Activated CD4-positive, CD25-positive, alpha-beta regulatory T cell treated with anti-CD3 and anti-CD28 coated beads, Interleukin-2, amount 50 U/mL, for 24 hours (primary cell): ENCODE measurements around the gene CCNC.
A peak's percentile ranks its signal among the peaks of the same experiment; 100 is the strongest.
"Not testable (repeated sequence)": the region's sequence is repeated elsewhere in the genome, so short reads cannot be mapped to it uniquely, and the experiment has no call there.

Experiments used
- ATAC-seq, 2 donors: fragments of 150-1000 bp; cut with Tn5 transposase; one replicate each; pipeline ENCODE4 v1.10.0; 2021; ENCODE audit warnings: mild to moderate bottlenecking in 1 of 2, moderate library complexity in 1 of 2

CCNC gene

DNA sequence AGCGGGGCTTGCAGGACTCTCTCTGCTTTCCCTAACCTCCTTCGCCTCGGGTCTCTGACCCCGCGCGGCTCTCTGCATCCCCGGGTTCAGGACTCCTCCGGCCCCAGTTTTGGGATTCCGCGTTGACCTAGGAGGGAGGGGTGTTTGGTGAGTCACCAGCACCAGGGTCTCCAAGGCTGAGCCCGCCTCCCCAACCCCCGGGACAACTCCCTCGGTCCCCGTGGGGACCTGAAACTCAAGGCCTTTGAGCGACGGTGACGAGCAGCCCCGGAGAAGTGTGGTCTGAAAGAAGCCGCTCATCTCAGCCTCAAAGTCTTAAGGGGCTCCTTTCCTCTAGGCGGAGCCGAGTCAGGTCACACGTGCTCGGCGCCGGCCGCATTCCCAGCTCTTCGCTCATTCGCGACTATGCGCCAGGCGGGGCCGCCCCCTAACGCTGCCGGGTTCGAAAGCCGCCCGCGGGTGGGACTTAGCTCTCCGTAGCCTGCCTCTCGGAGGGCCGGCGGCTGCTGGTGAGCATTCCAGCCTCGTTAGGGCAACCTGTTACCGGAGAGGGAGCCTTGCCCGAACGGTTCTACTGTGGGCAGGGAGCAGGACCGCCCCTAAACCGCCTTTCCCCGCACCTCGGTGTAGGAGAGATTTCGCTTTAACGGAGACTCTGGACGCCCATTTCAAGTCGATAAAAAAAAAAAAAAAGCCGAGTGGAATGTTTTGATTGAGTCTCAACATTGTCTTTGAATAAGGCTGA is 35.1 kb upstream of the CCNC start:
- peak in 1 of 2 donors; percentile 39 for ATAC-seq

DNA sequence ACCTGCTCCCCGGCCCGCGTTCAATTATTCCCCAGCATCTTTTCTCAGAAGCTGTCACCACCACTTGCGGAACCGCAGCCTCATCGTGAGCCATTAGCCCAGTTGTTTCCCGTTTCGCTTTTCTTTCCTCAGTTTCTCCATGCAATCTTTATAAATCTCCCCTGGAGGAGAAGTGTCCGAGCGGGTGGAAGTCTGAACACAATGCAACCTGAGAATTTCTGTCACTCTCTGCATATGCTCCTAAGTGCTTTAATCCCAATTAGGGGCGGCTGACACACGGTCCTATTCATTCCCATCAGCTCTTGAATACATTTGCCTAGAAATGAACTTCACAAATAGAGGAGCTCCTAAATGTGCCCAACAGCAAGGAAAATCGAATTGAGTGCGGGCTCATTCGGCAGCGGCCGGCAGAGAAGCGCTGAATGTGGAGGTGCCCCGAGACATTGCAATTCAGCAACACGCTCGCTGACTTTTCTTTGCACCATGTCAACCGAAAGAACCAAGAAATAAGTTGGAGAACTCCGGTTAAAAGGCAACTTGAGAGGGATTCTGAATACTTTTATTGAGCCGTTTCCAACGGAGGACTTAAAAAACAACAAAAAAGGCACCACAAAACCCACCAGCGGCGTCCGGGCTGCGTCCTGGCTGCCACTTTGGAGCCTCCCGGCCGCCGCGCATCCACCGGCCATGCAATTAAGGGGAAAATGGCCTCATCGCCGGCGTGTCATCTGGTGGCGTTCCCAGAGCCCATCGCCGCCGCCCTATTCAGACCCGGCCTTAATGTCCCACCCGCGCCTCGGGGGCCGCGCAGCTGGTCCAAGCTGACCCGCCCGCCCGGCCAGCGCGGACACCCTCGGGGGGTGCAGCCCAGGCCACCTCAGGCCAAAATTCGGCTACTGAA is 34.3 kb upstream of the CCNC start:
- no peak for ATAC-seq

GRCh38 chr6:99594696-99595095 is 26.2 kb upstream of the CCNC start:
- ATAC-seq: not testable (repeated sequence)

- no peak for ATAC-seq
Measured at GRCh38 chr6:99592900-99593299, 24.4 kb upstream of the CCNC start.

DNA sequence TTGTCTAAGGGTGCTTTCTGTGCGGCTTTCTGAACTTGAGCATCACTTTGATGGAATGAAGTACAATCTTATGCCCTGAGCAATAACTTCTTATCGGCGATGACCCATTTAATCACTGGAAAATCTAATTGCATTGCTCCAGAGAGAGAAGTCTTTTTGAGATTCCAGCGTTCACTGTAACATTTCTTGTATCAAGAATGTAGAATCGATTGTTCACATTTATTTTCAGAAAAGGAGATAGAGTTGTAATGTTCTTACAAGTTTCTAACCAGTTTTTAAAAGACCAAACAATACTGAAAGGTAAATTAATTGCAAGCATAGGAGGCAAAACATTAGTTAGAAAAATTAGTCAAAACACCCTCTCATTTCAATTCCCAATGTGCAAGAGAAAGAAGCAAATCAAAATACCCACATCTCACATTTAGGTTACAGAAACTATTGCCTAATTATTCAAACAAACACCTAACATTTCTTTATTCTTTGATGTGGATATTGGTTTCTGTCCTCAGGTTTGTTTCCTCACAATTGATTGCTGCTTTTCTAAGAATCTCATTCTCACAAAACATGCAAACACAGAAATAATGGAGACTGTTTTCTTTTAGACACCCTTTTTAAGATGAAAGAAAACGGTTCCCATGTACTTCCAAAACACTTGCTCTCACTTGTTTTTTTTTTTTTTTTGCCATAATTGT is 23.4 kb upstream of the CCNC start:
- ATAC-seq: no peak

- ATAC-seq: no peak
Measured at GRCh38 chr6:99590728-99591672, 22.5 kb upstream of the CCNC start.

- ATAC-seq: no peak
Measured at GRCh38 chr6:99589907-99590493, 21.5 kb upstream of the CCNC start.

GRCh38 chr6:99589290-99589672 is 20.8 kb upstream of the CCNC start:
- peak in 1 of 2 donors; percentile 12 for ATAC-seq

DNA sequence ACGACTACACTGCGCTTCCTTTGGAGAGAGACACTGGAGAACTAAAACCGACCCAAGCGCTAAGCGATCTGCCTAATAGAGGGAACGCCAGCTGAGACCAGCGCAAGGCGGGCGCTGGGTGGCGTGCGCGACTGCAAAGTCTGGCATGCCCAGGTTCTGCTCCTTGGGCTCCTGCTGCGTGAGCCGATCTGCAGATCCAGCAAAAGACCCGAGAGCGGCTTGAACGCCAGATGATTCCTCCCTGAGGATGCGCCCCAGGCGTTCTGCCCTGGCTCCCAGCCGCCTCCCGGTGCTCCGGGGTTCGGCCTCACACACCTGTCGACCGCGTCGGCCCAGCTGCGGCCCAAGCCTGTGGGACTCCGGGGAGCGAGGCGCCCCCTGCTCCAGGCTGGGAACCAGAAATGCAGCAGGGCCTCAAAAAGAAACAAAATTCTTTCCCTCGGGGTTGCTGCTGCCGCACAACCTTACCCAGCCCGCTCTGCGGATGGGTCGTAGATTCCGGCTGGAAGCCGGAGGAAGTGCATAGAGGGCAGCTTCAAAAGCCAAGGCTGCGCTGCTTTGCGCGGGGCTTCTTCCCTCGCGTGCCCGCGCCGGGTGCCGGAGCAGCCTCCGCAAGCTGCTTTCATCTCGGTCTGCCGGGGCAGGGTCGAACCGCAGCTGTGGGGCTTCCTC is 20.3 kb upstream of the CCNC start:
- ATAC-seq: peak; percentile 85 to 86

DNA sequence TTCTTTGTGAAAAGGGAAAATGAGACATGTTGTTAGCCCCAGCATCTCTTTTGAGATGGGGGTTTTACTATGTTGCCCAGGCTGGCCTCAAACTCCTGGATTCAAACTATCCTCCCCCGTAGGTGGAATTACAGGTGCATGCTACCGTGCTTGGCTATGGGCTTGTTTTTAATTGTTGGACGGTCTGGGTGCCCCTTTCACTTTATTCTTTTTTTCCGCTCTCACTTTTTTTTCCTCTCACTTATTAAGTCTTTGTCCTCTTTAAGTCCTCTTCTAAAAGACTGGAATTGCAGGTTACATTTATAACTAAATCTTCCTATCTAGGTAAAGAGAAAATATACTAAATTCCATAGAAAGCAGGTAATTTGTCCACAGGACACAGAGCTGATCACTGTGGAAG is 19.3 kb upstream of the CCNC start:
- ATAC-seq: no peak

- no peak for ATAC-seq
Measured at GRCh38 chr6:99579781-99580180, 11.3 kb upstream of the CCNC start.

- ATAC-seq: no peak
Measured at GRCh38 chr6:99575544-99576227, 7.2 kb upstream of the CCNC start.

- ATAC-seq: no peak
Measured at GRCh38 chr6:99573980-99574617, 5.6 kb upstream of the CCNC start.

DNA sequence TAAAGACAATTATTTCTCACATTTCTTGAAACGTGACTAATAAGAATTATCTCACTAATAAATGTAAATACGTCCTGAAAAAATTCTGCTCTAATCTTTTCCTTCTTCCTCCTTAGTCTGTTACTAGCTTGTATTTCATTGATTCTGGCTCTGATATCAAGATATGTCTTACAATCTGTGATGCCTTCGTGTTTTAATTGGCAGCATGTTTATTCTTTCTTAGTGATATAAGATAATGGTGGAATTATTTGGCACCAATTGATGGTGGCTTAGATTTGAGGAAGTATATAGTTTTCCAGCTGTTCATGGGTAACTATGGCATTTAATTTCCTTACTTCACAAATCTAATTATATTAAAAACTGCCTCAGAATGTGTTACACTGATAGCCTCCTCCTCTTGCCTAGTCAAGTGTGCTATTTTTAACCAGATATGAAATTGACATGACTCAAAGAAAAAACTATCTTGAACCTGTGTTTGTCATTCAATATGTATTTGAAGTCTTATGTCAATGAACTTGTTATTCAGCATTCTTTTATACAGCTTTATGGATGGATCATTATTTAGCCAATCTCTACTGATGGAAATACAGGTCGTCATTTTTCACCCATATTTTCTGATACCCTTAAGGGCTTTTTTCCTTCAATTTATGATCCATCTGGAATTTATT is 5.3 kb downstream of the CCNC start:
- ATAC-seq: no peak

DNA sequence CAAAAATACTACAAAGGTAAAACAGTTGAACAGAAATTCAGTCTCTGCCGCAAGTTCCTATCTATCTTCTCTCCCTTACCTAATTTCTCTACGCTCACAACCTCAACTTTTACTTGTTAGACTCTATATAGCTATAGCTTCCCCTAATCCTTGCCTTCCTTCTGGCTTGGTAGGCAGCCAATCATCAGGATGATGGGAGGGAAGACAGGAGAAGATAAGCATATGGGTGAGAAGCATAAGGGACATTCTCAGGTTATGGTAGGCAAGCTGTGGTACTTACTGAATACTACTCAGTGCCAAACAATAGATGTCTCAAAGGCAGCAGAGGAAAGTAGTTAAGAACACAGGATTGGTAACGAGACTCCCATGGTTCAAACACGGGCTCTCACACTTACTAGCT is 7.8 kb downstream of the CCNC start:
- no peak for ATAC-seq

GRCh38 chr6:99559057-99559456 is 9.4 kb downstream of the CCNC start:
- ATAC-seq: no peak

DNA sequence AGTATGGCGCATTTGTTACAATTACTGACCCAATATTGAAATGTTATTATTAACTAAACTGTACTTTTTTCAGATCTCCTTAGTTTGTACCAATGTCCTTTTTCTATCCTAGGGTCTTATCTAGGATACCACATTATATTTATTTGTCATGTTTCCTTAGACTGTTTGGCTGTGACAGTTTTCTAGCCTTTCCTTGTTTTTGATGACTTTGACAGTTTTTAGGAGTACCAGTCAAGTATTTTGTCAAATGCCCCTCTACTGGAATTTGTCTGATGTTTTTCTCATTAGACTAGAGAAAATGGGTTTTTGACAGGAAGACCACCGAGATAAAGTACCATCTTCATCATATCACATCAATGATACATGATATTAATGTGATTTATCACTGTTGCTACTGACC is 14.6 kb downstream of the CCNC start:
- ATAC-seq: no peak

DNA sequence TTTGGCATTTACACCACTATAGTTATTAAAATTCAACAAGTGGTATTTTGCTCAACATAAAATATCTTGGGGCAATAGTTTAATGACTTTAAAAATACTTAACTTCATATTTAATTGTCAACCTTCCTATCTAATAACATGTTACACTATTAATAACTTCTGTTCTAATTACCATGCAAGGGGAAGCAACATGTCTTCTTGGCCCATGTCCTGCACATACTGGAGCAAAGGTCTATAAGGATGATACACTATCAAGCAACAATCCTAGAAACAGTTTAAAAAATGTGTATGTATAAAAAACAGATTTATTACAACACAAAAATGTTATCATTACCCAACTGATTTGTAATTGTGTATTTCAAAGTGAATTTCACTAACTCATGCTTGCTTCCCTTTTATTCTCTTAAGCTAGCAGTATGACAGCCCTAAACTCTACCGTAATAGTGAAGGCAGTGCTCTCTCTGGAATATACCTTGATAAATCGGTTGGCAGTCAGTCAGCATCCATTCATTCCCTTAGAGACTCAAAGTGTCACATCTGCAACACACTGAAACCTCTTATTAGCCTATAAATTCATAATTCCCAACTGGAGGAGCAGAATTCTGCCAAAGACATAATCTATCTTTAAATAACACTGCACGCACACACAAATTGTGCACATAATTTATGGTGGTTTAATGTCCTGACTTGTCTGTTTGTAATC is 18.3 kb downstream of the CCNC start:
- ATAC-seq: no peak

DNA sequence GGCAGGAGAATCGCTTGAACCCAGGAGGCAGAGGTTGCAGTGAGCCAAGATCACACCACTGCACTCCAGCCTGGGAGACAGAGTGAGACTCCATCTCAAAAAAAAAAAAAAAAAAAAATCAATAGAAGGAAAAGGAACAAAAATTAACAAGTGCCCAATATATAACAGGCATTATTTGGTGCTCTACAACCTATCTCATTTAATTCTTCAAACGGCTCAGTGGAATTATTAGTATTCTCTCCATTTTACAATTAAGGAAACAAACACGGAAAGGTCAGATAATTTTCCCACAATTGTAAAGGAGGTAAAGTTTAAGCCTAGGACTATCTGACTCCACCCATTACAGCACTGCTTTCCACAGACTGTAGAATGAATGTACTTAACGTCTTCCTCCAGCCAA is 19.8 kb downstream of the CCNC start:
- no peak for ATAC-seq
